SU-DHL-6 (cell line): ENCODE data around the gene LOXHD1.

ENCODE experiments used
- EZH2phosphoT487 ChIP-seq: fragments of 200-600 bp; sonication (generic), shearing (Covaris generic); conservative IDR thresholded peaks from 2 replicates; pipeline ENCODE4 v1.6.1; 2018; ENCODE audit warnings: mild to moderate bottlenecking, antibody characterized with exemption, low read length, moderate library complexity, mixed read lengths
- TF ChIP-seq, protein P1 (sequence below): fragments of 200-600 bp; sonication (generic); IDR thresholded peaks from one replicate; pipeline ENCODE4 v1.5.1; 2017; ENCODE audit warnings: antibody characterized with exemption, mild to moderate bottlenecking, low read length, moderate library complexity; ENCODE audit not compliant: insufficient read depth, poor library complexity, severe bottlenecking

DNA sequence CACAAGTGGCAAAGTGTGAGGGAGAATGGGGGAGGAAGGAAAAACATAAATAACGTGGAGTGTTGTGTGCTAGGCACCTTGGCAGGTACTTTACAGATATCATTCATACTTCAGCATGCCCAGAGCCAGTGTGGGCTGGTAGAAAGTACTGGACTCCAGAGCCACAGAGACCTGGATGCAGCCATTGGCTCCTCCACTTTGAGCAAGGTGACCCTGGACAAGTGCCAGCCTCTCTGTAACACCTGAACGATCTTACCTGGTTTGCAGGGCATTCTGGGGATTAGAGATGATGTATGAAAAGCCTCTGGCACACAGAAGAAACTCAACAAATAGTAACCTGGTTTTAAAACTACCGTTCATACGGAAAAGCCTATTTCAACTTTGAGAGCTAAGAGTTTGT is 6.3 kb downstream of the LOXHD1 start:
- TF ChIP-seq, protein P1, sequence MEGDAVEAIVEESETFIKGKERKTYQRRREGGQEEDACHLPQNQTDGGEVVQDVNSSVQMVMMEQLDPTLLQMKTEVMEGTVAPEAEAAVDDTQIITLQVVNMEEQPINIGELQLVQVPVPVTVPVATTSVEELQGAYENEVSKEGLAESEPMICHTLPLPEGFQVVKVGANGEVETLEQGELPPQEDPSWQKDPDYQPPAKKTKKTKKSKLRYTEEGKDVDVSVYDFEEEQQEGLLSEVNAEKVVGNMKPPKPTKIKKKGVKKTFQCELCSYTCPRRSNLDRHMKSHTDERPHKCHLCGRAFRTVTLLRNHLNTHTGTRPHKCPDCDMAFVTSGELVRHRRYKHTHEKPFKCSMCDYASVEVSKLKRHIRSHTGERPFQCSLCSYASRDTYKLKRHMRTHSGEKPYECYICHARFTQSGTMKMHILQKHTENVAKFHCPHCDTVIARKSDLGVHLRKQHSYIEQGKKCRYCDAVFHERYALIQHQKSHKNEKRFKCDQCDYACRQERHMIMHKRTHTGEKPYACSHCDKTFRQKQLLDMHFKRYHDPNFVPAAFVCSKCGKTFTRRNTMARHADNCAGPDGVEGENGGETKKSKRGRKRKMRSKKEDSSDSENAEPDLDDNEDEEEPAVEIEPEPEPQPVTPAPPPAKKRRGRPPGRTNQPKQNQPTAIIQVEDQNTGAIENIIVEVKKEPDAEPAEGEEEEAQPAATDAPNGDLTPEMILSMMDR = no peak
- no peak for TF ChIP-seq EZH2phosphoT487
